Endothelial cell of umbilical vein (primary cell): ENCODE measurements around the gene BIN1. TPM values are rescaled to one million over a fixed set of nuclear protein-coding genes. Genes with fewer than 3 reads are reported as not detected.

Source experiments
- BruUV-seq: library from RNA; stranded (reverse); fragments of 400-500 nt; replicated peaks from 2 replicates; lab custom pipeline; 2021; lab: Mats Ljungman, UMichigan
- CTCF ChIA-PET: fragments of 300-600, 350-600 bp; sonication (Branson Sonifier 250); formaldehyde crosslinking; loops from one replicate; lab custom pipeline; 2021; ENCODE audit warnings: antibody characterized with exemption, inconsistent platforms; lab: Charles Lee
- POLR2A ChIA-PET: fragments of 300-600, 350-600 bp; sonication (Branson Sonifier 250); formaldehyde crosslinking; loops from one replicate; lab custom pipeline; 2021; ENCODE audit warnings: antibody characterized with exemption, inconsistent platforms; lab: Charles Lee
- DNase-seq: peaks from one replicate; pipeline ENCODE4 v3.0.0-alpha.2; 2011; ENCODE audit warnings: low read depth, low spot score
- FAIRE-seq: peaks from 2 replicates; lab custom pipeline; 2011; peaks lifted over from hg19 to GRCh38; lab: Jason Lieb, UNC
- H2AFZ ChIP-seq: 2 replicates; pipeline ENCODE4 v1.6.0; 2012; ENCODE audit warnings: low read depth, low read length, control low read depth, inconsistent platforms
- H3K27ac ChIP-seq: 2 replicates; pipeline ENCODE4 v1.5.1; 2011; ENCODE audit warnings: low read depth, mild to moderate bottlenecking, control low read depth, low read length, moderate library complexity; ENCODE audit not compliant: insufficient read depth
- H3K27me3 ChIP-seq, 2 experiments: 2 replicates each; pipeline versions ENCODE4 v1.6.0 to v1.6.1; 2011; ENCODE audit warnings: low read length in 2 of 2, mixed read lengths in 1 of 2; ENCODE audit not compliant: control insufficient read depth in 2 of 2, insufficient read depth in 2 of 2
- H3K36me3 ChIP-seq, 2 experiments: 2 replicates in 1 of 2; 3 replicates in 1 of 2; pipeline ENCODE4 v1.5.1; 2011; ENCODE audit warnings: low read length in 2 of 2, mild to moderate bottlenecking in 1 of 2, moderate library complexity in 1 of 2; ENCODE audit not compliant: control insufficient read depth in 2 of 2, insufficient read depth in 2 of 2; ENCODE audit errors: extremely low read depth in 1 of 2
- H3K4me1 ChIP-seq: 3 replicates; pipeline ENCODE4 v1.5.1; 2011; ENCODE audit warnings: mild to moderate bottlenecking, low read length; ENCODE audit not compliant: control insufficient read depth, insufficient read depth; ENCODE audit errors: extremely low read depth
- H3K4me2 ChIP-seq: 2 replicates; pipeline ENCODE4 v1.6.1; 2011; ENCODE audit warnings: low read length, control low read depth, mixed read lengths; ENCODE audit not compliant: insufficient read depth
- H3K4me3 ChIP-seq, 3 experiments: fragments of 200-600 bp in 1 of 3; sonication (generic), shearing (Covaris generic) in 1 of 3; replicated peaks in 1 of 3; 2 replicates each; pipeline ENCODE4 v1.5.1; 2011 to 2016; ENCODE audit warnings: control low read depth in 3 of 3, low read length in 3 of 3, mild to moderate bottlenecking in 2 of 3, inconsistent platforms in 1 of 3, low read depth in 1 of 3, moderate library complexity in 1 of 3; ENCODE audit not compliant: insufficient read depth in 1 of 3
- H3K79me2 ChIP-seq: 2 replicates; pipeline ENCODE4 v1.6.0; 2012; ENCODE audit warnings: low read length, inconsistent platforms; ENCODE audit not compliant: control insufficient read depth, insufficient read depth
- H3K9ac ChIP-seq: replicated peaks from 2 replicates; pipeline ENCODE3; 2011; ENCODE audit warnings: low read length, control low read depth; ENCODE audit not compliant: insufficient read depth; ENCODE audit errors: extremely low read depth
- H3K9me1 ChIP-seq: replicated peaks from 3 replicates; pipeline ENCODE4 v1.6.0; 2011; ENCODE audit warnings: mild to moderate bottlenecking, low read length; ENCODE audit not compliant: control insufficient read depth, insufficient read depth; ENCODE audit errors: extremely low read depth
- H3K9me3 ChIP-seq: replicated peaks from 2 replicates; pipeline ENCODE4 v1.5.1; 2012; ENCODE audit warnings: low read length, inconsistent platforms; ENCODE audit not compliant: control insufficient read depth, insufficient read depth
- H4K20me1 ChIP-seq: replicated peaks from 2 replicates; pipeline ENCODE3; 2011; ENCODE audit warnings: mild to moderate bottlenecking, low read length; ENCODE audit not compliant: control insufficient read depth, insufficient read depth; ENCODE audit errors: extremely low read depth
- EZH2 ChIP-seq: IDR thresholded peaks from 2 replicates; pipeline ENCODE4 v1.6.1; 2012; ENCODE audit warnings: borderline replicate concordance, low read depth, mild to moderate bottlenecking, moderate library complexity, low read length, inconsistent platforms; ENCODE audit not compliant: severe bottlenecking
- FOS ChIP-seq: IDR thresholded peaks from 2 replicates; pipeline ENCODE4 v1.6.1; 2011; ENCODE audit warnings: mild to moderate bottlenecking, low read length, moderate library complexity, borderline replicate concordance; ENCODE audit not compliant: insufficient read depth
- GATA2 ChIP-seq: IDR thresholded peaks from 2 replicates; pipeline ENCODE4 v1.7.0; 2011; ENCODE audit warnings: low read depth, mild to moderate bottlenecking, moderate library complexity, mixed read lengths, low read length; ENCODE audit not compliant: insufficient read length, insufficient read depth
- JUN ChIP-seq: IDR thresholded peaks from 2 replicates; pipeline ENCODE4 v1.6.1; 2011; ENCODE audit warnings: borderline replicate concordance, low read depth; ENCODE audit not compliant: insufficient read length, insufficient read depth
- MYC ChIP-seq: IDR thresholded peaks from one replicate; pipeline ENCODE4 v1.6.1; 2011; ENCODE audit warnings: mild to moderate bottlenecking, low read depth, low read length
- POLR2A ChIP-seq: IDR thresholded peaks from 2 replicates; pipeline ENCODE4 v1.6.1; 2012; ENCODE audit warnings: low read depth, mild to moderate bottlenecking, control low read depth, low read length
- POLR2AphosphoS5 ChIP-seq: IDR thresholded peaks from 2 replicates; pipeline ENCODE4 v1.6.1; 2012; ENCODE audit warnings: low read depth, mild to moderate bottlenecking, control low read depth, low read length, moderate library complexity; ENCODE audit not compliant: insufficient read depth
- dilution Hi-C: fragments of 300-500 bp; cut with MboI; formaldehyde crosslinking; loops from one replicate; pipeline ENCODE4 v1.15.0; 2019; ENCODE audit warnings: low sequenced_read_pairs; ENCODE audit not compliant: extremely low pct_ligation_motif_present
- intact Hi-C: fragments of 100-400 bp; cut with micrococcal nuclease; formaldehyde crosslinking; loops from one replicate; pipeline ENCODE4 v1.10.0; 2022
- polyA plus RNA-seq, 4 experiments: library from polyadenylated mRNA; depleted of rRNA in 3 of 4; stranded (reverse) in 3 of 4; unstranded in 1 of 4; fragments of >200 nt; gene quantifications; 2 replicates each; pipeline versions ENCODE4 v1.2.1 to v1.2.3, GENCODE V29; 2011 to 2012; ENCODE audit warnings: missing spikeins in 1 of 4
- total RNA-seq: library from RNA; stranded (reverse); gene quantifications from 2 replicates; pipeline ENCODE4 v1.2.3, GENCODE V29; 2021
- TF ChIP-seq, protein P1 (sequence below), 2 donors: IDR thresholded peaks; 1 replicate in 1 of 2; 2 replicates in 1 of 2; pipeline ENCODE4 v1.5.1; 2011; ENCODE audit warnings: low read length in 2 of 2, mild to moderate bottlenecking in 2 of 2, moderate library complexity in 2 of 2, control low read depth in 1 of 2, inconsistent platforms in 1 of 2, low read depth in 1 of 2; ENCODE audit not compliant: insufficient read depth in 1 of 2; ENCODE audit errors: extremely low read depth in 1 of 2
- TF ChIP-seq, protein P2 (sequence below): IDR thresholded peaks from 2 replicates; pipeline ENCODE4 v1.6.1; 2011; ENCODE audit not compliant: insufficient read depth, insufficient read length

Gene BIN1
- total and polyA plus RNA-seq, 2 donors (not counting 3 experiments of a cell fraction or from before 2014, with no cell fraction given), result 26.3 to 36.9 TPM

DNA sequence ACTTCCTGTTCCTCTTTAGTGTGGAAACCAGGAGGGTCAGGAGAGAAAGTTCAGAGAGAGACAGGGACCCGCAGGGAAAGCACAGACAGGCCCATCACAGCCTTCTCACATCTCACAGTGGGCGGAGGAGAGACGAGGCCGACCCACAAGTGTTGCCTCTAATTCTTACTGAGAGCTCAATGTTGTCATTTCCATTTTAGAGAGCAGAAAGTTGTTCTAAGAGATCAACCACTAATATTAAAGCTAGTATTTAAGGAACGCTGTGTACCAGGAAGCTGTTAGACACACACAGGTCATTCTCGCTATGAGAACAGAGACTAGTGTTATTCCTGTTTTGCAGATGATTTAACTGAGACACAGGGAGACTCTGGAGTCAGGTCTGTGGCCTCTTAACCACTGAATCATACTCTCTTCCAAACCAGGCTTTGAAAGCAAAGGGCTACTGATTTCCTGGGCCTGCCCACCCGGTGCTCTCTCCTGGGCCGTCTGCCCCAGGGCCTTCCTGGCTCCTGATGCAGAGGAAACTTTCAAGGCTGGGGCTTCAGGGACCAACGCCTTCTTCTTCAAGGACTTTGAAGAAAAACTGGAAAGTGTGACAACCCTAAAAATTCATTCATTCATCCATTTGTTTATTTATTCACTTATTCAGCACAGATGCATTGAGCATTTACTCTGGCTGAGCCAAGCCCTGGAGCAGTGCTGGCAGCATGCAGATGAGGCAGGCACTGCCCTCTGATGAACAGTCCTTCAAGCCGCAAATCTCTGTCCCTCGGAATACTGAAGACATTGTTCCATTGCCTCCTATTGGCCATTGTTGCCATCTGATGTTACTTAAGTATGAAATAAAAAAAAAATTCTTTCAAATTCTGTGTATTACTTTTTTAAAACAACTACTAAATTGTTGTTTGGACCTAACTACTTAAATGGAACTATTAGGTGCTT is 37.2 kb upstream of the BIN1 start:
- Histone ChIP-seq H4K20me1 (no peaks in the 10 kb centered on the region), H3K4me1 (peaks cover 24% of the 10 kb centered on the region), H3K9me1 (no peaks in the 10 kb centered on the region), H3K4me3 (no peak overlapping the region), H3K27me3 (peaks cover 0 to 7% of the 10 kb centered on the region in 2 experiments), H3K9ac (no peak overlapping the region), H2AFZ (peak overlapping the region; percentile 88), H3K27ac (peak overlapping the region; percentile 24), H3K9me3 (no peaks in the 10 kb centered on the region), H3K4me2 (peak overlapping the region; percentile 46), H3K36me3 (no peaks in the 10 kb centered on the region), H3K79me2 (no peaks in the 10 kb centered on the region)
- dilution Hi-C loops, result no loop called here
- DNase-seq, result peak; percentile 32
- ChIA-PET POLR2A (no interaction called here), CTCF (interaction anchor here (1.0 to 3.7 kb wide), 4 partner anchors 10 to 76 kb away, joined by 3 to 18 read pairs (median 6); partner anchors contain the start of gene BIN1)
- peak; percentile 75 for FAIRE-seq
- BruUV-seq, result no TSS peak
- intact Hi-C loops, result loop anchor here (2.0 kb wide), 1 partner anchor 37 kb away; the partner anchor contains the start of gene BIN1
- TF ChIP-seq FOS (peak; percentile 61), GATA2 (no peak), JUN (no peak), POLR2AphosphoS5 (peak; percentile 39), POLR2A (no peak), EZH2 (no peak), MYC (no peak)
- TF ChIP-seq, protein P1, sequence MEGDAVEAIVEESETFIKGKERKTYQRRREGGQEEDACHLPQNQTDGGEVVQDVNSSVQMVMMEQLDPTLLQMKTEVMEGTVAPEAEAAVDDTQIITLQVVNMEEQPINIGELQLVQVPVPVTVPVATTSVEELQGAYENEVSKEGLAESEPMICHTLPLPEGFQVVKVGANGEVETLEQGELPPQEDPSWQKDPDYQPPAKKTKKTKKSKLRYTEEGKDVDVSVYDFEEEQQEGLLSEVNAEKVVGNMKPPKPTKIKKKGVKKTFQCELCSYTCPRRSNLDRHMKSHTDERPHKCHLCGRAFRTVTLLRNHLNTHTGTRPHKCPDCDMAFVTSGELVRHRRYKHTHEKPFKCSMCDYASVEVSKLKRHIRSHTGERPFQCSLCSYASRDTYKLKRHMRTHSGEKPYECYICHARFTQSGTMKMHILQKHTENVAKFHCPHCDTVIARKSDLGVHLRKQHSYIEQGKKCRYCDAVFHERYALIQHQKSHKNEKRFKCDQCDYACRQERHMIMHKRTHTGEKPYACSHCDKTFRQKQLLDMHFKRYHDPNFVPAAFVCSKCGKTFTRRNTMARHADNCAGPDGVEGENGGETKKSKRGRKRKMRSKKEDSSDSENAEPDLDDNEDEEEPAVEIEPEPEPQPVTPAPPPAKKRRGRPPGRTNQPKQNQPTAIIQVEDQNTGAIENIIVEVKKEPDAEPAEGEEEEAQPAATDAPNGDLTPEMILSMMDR (IDR thresholded peaks at IDR 0.05; ENCODE audit: extremely low read depth in 1 of 2, insufficient read depth in 1 of 2, low read depth in 1 of 2, low read length in 2 of 2), result no peak
- TF ChIP-seq, protein P2, sequence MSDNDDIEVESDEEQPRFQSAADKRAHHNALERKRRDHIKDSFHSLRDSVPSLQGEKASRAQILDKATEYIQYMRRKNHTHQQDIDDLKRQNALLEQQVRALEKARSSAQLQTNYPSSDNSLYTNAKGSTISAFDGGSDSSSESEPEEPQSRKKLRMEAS, result no peak
